Esophagus muscularis mucosa (tissue), 3 donors: Measurements from ENCODE around the gene FN1.

Source experiments
- POLR2A ChIP-seq: fragments of 450-650 bp; IDR thresholded peaks from one replicate; pipeline ENCODE4 v1.6.1; 2017; ENCODE audit warnings: antibody characterized with exemption, moderate library complexity, mild to moderate bottlenecking, low read depth
- TF ChIP-seq, protein P1 (sequence below), 3 experiments: fragments of 200-600 bp in 2 of 3; fragments of 450-650 bp in 1 of 3; sonication (generic) in 2 of 3; IDR thresholded peaks; one replicate each; pipeline ENCODE4 v1.5.1; 2017 to 2019; ENCODE audit warnings: antibody characterized with exemption in 3 of 3, mild to moderate bottlenecking in 2 of 3, moderate library complexity in 1 of 3

DNA sequence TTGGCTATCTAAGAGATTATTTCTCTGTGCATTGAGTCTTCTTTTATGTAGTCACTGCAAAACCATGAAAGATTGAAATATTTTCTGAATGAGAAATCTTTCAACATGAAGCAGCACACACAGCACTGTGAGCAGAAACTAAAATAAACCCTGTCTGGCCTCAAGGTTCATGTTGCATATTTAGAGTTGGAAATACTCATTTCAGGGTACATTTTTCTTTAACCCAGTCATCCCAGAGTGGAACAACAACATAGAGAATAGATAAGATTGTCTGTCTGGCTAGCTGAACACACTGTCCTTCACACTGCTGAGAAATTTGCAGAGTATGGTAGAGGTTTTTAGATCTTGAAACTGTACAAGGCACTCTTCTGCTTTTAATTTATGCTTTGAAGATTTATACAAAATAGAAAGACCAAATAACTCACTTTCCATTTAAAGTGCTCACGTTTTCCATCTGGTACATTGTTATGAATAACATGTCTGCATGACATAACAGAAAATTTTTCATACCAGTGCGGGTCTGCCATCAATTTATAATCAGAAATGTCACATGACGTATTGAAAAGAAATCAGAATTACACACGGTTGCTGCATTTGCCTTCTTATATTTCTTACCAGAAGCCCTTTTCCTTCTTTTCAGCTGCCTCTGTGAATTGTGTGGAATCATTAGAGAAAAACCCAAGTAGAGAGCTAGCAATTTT, 25.0 kb upstream of the FN1 start:
- TF ChIP-seq POLR2A: no peak
- TF ChIP-seq, protein P1, sequence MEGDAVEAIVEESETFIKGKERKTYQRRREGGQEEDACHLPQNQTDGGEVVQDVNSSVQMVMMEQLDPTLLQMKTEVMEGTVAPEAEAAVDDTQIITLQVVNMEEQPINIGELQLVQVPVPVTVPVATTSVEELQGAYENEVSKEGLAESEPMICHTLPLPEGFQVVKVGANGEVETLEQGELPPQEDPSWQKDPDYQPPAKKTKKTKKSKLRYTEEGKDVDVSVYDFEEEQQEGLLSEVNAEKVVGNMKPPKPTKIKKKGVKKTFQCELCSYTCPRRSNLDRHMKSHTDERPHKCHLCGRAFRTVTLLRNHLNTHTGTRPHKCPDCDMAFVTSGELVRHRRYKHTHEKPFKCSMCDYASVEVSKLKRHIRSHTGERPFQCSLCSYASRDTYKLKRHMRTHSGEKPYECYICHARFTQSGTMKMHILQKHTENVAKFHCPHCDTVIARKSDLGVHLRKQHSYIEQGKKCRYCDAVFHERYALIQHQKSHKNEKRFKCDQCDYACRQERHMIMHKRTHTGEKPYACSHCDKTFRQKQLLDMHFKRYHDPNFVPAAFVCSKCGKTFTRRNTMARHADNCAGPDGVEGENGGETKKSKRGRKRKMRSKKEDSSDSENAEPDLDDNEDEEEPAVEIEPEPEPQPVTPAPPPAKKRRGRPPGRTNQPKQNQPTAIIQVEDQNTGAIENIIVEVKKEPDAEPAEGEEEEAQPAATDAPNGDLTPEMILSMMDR (IDR thresholded peaks at IDR 0.05): no peak
